ENCODE data around the gene FSD2. TPM values are rescaled to one million over a fixed set of nuclear protein-coding genes. Genes with fewer than 3 reads are reported as not detected.

Gene FSD2
- total and polyA plus RNA-seq, 9 of the 15 experiments (the other 6 are each of a cell fraction or from before 2014, with no cell fraction given), result 0.01 to 0.06 TPM; not detected in 7

GRCh38 chr15:82709421-82710207 lies 96.3 kb downstream of the FSD2 start, which contains the start of gene AP3B2 (continued):
- TF ChIP-seq FUS (optimal IDR thresholded peaks at IDR 0.05; ENCODE audit: low read depth, low read length) (peak; percentile 37), ETV5 (CRISPR knock-in tag; IDR thresholded peaks at IDR 0.05; ENCODE audit: low read depth) (peak; percentile 21; the same call in 1 of the 2 replicates), MAZ (CRISPR knock-in tag; conservative IDR thresholded peaks at IDR 0.05 in 1 of 2, IDR thresholded peaks at IDR 0.05 in 1 of 2) (peak; percentile 71 to 84), ARID4B (CRISPR knock-in tag; IDR thresholded peaks at IDR 0.05) (peak; percentile 87), ZBTB9 (CRISPR knock-in tag; IDR thresholded peaks at IDR 0.05) (peak; percentile 84), EGR1 (conservative IDR thresholded peaks at IDR 0.05) (0 out of 2 replicates have a peak, but pooled peaks have one; percentile 3), ZFP91 (CRISPR knock-in tag; IDR thresholded peaks at IDR 0.05) (peak; percentile 81; the same call in 1 of the 2 replicates), ELF1 (tag; IDR thresholded peaks at IDR 0.05) (peak; percentile 78), VEZF1 (CRISPR knock-in tag; IDR thresholded peaks at IDR 0.05) (peak; percentile 88), FOXP1 (CRISPR knock-in tag; IDR thresholded peaks at IDR 0.05) (peak; percentile 50; the same call in 1 of the 2 replicates), JUN (IDR thresholded peaks at IDR 0.05; ENCODE audit: borderline replicate concordance, low read depth, low read length) (no peak), JUN (CRISPR knock-in tag; IDR thresholded peaks at IDR 0.05; ENCODE audit: borderline replicate concordance) (peak; percentile 33; the same call in 1 of the 2 replicates), SAP30 (IDR thresholded peaks at IDR 0.05; ENCODE audit: borderline replicate concordance, insufficient read depth, low read depth, low read length, poor library complexity, severe bottlenecking) (peak; percentile 86), KAT7 (CRISPR knock-in tag; IDR thresholded peaks at IDR 0.05; ENCODE audit: borderline replicate concordance) (peak; percentile 82; the same call in 1 of the 2 replicates), RB1 (IDR thresholded peaks at IDR 0.05; ENCODE audit: low read depth) (peak; percentile 88), RAD21 (CRISPR knock-in tag; conservative IDR thresholded peaks at IDR 0.05 in 1 of 2, IDR thresholded peaks at IDR 0.05 in 1 of 2) (no peak; a peak in 1 of 4 replicates)
